Left ventricle myocardium inferior (tissue), 1 donor: ENCODE measurements around the gene SLC1A2. TPM values are rescaled to one million over a fixed set of nuclear protein-coding genes. Genes with fewer than 3 reads are reported as not detected.

ENCODE experiments used
- DNase-seq: peaks from one replicate; pipeline ENCODE4 v3.0.0-alpha.2; 2020
- H3K27ac ChIP-seq: fragments of 200-600 bp; replicated peaks from 2 replicates; pipeline ENCODE4 v1.8.0; 2021
- H3K27me3 ChIP-seq: fragments of 200-600 bp; 2 replicates; pipeline ENCODE4 v1.8.0; 2021; ENCODE audit warnings: low read depth
- H3K36me3 ChIP-seq: fragments of 200-600 bp; 2 replicates; pipeline ENCODE4 v1.8.0; 2021
- H3K4me1 ChIP-seq: fragments of 200-600 bp; 2 replicates; pipeline ENCODE4 v1.8.0; 2021
- H3K4me3 ChIP-seq: fragments of 200-600 bp; 2 replicates; pipeline ENCODE4 v1.8.0; 2021; ENCODE audit warnings: mild to moderate bottlenecking, moderate library complexity
- H3K9me3 ChIP-seq: fragments of 200-600 bp; replicated peaks from 2 replicates; pipeline ENCODE4 v1.8.0; 2021
- CTCF ChIP-seq: fragments of 200-600 bp; IDR thresholded peaks from 2 replicates; pipeline ENCODE4 v1.8.0; 2021; ENCODE audit warnings: antibody characterized with exemption, mild to moderate bottlenecking, borderline replicate concordance
- intact Hi-C: fragments of 100-400 bp; cut with micrococcal nuclease; formaldehyde crosslinking; loops from one replicate; pipeline ENCODE4 v1.11.0; 2022
- total RNA-seq: library from RNA; stranded (reverse); fragmentation: NEBNext Ultra II Directional; extraction: Animal tissue kit (Norgen Biotek cat#: 25700); gene quantifications from one replicate; pipeline ENCODE4 v1.2.1, GENCODE V29; 2021
- donor health status: DM: no; HTN: yes; CAD: no; lungs with severe emphysema.

Gene SLC1A2
- total RNA-seq, 1 donor from 2014 or later = 8.4 TPM

GRCh38 chr11:35276396-35277145 is 142.8 kb downstream of the SLC1A2 start:
- H3K9me3 ChIP-seq = no peaks in the 10 kb centered on the region
- intact Hi-C loops = no loop called here
- no peak overlapping the region for H3K27ac ChIP-seq
- H3K4me3 ChIP-seq = no peak overlapping the region
- TF ChIP-seq CTCF = no peak
- H3K36me3 ChIP-seq = no peaks in the 10 kb centered on the region
- peaks cover 20% of the 10 kb centered on the region for H3K4me1 ChIP-seq
- DNase-seq = no peak
- no peaks in the 10 kb centered on the region for H3K27me3 ChIP-seq

- H3K4me1 ChIP-seq = peaks cover 12% of the 10 kb centered on the region
- no peaks in the 10 kb centered on the region for H3K36me3 ChIP-seq
- H3K4me3 ChIP-seq = no peak overlapping the region
- H3K27me3 ChIP-seq = no peaks in the 10 kb centered on the region
- TF ChIP-seq CTCF = no peak
- H3K9me3 ChIP-seq = no peaks in the 10 kb centered on the region
- no peak for DNase-seq
- no peak overlapping the region for H3K27ac ChIP-seq
- intact Hi-C loops = no loop called here
Measured at GRCh38 chr11:35275786-35276170, 143.6 kb downstream of the SLC1A2 start.

- Histone ChIP-seq H3K27ac (no peak overlapping the region), H3K4me1 (peaks cover 10% of the 10 kb centered on the region), H3K4me3 (no peak overlapping the region), H3K9me3 (no peaks in the 10 kb centered on the region), H3K27me3 (no peaks in the 10 kb centered on the region), H3K36me3 (no peaks in the 10 kb centered on the region)
- peak; percentile 38 for DNase-seq
- TF ChIP-seq CTCF = no peak
- intact Hi-C loops = no loop called here
Measured at GRCh38 chr11:35274909-35275785, 144.2 kb downstream of the SLC1A2 start.

GRCh38 chr11:35272391-35272902 is 146.9 kb downstream of the SLC1A2 start:
- intact Hi-C loops = no loop called here
- Histone ChIP-seq H3K4me3 (no peak overlapping the region), H3K9me3 (no peaks in the 10 kb centered on the region), H3K27me3 (no peaks in the 10 kb centered on the region), H3K27ac (no peak overlapping the region), H3K36me3 (no peaks in the 10 kb centered on the region), H3K4me1 (peaks cover 10% of the 10 kb centered on the region)
- TF ChIP-seq CTCF = no peak
- no peak for DNase-seq

- H3K36me3 ChIP-seq = no peaks in the 10 kb centered on the region
- intact Hi-C loops = no loop called here
- no peak overlapping the region for H3K27ac ChIP-seq
- H3K9me3 ChIP-seq = no peaks in the 10 kb centered on the region
- TF ChIP-seq CTCF = no peak
- no peak for DNase-seq
- H3K4me1 ChIP-seq = peaks cover 10% of the 10 kb centered on the region
- H3K27me3 ChIP-seq = no peaks in the 10 kb centered on the region
- no peak overlapping the region for H3K4me3 ChIP-seq
Measured at GRCh38 chr11:35271031-35271430, 148.3 kb downstream of the SLC1A2 start.
